Lower lobe of right lung (tissue), 2 donors: ENCODE results near the gene IMMT. TPM values are rescaled to one million over a fixed set of nuclear protein-coding genes. Genes with fewer than 3 reads are reported as not detected.

Source experiments
- ATAC-seq, 2 donors: fragments of 200-7000 bp; cut with Tn5 transposase; one replicate each; pipeline ENCODE4 v1.9.1; 2020 to 2022; ENCODE audit warnings: mild to moderate bottlenecking in 2 of 2, moderate library complexity in 2 of 2
- DNase-seq: peaks from one replicate; pipeline ENCODE4 v3.0.0-alpha.2; 2020
- H3K27ac ChIP-seq: fragments of 200-600 bp; one replicate; pipeline ENCODE4 v1.8.0; 2022
- H3K27me3 ChIP-seq: fragments of 200-600 bp; one replicate; pipeline ENCODE4 v1.8.0; 2022; ENCODE audit warnings: low read depth
- H3K36me3 ChIP-seq: fragments of 200-600 bp; one replicate; pipeline ENCODE4 v1.8.0; 2022; ENCODE audit warnings: mild to moderate bottlenecking
- H3K4me1 ChIP-seq: fragments of 200-600 bp; one replicate; pipeline ENCODE4 v1.8.0; 2022
- H3K4me3 ChIP-seq: fragments of 200-600 bp; one replicate; pipeline ENCODE4 v1.8.0; 2022; ENCODE audit warnings: mild to moderate bottlenecking
- H3K9me3 ChIP-seq: fragments of 200-600 bp; one replicate; pipeline ENCODE4 v1.8.0; 2022
- CTCF ChIP-seq: fragments of 200-600 bp; IDR thresholded peaks from one replicate; pipeline ENCODE4 v1.8.0; 2022; ENCODE audit warnings: antibody characterized with exemption, mild to moderate bottlenecking
- intact Hi-C: fragments of 100-400 bp; cut with DNase I; formaldehyde crosslinking; loops from one replicate; pipeline ENCODE4 v1.11.0; 2022
- total RNA-seq: library from RNA; stranded (reverse); fragmentation: NEBNext Ultra II Directional; extraction: Animal tissue kit (Norgen Biotek cat#: 25700); gene quantifications from one replicate; pipeline ENCODE4 v1.2.1, GENCODE V29; 2021
- donor health status: DM: no; HTN: yes; CAD: no; lungs with severe emphysema.

IMMT gene
- total RNA-seq, 1 donor from 2014 or later = 58.0 TPM

GRCh38 chr2:86221066-86221684 is 25.9 kb upstream of the IMMT start:
- peak; percentile 77 for TF ChIP-seq CTCF
- peak overlapping the region; percentile 11 for H3K27ac ChIP-seq
- no peaks in the 10 kb centered on the region for H3K9me3 ChIP-seq
- H3K36me3 ChIP-seq = no peaks in the 10 kb centered on the region
- ATAC-seq (peak; percentile 45 to 79), DNase-seq (no peak)
- H3K27me3 ChIP-seq = peaks cover 6% of the 10 kb centered on the region
- intact Hi-C loops = no loop called here
- peaks cover 38% of the 10 kb centered on the region for H3K4me1 ChIP-seq
- H3K4me3 ChIP-seq = no peak overlapping the region

- DNase-seq = no peak
- Histone ChIP-seq H3K4me3 (no peak overlapping the region), H3K27me3 (peaks cover 6% of the 10 kb centered on the region), H3K36me3 (no peaks in the 10 kb centered on the region), H3K9me3 (no peaks in the 10 kb centered on the region), H3K4me1 (peaks cover 29% of the 10 kb centered on the region), H3K27ac (no peak overlapping the region)
- no peak for TF ChIP-seq CTCF
- intact Hi-C loops = loop anchor here (10.0 kb wide), 1 partner anchor 145 kb away; no protein-coding TSS in a partner anchor
- no peak for ATAC-seq
Observed at GRCh38 chr2:86219896-86220295, 24.6 kb upstream of the IMMT start.

GRCh38 chr2:86218124-86218523 is 22.9 kb upstream of the IMMT start:
- peaks cover 25% of the 10 kb centered on the region for H3K4me1 ChIP-seq
- DNase-seq (no peak), ATAC-seq (no peak)
- peaks cover 6% of the 10 kb centered on the region for H3K27me3 ChIP-seq
- H3K4me3 ChIP-seq = no peak overlapping the region
- intact Hi-C loops = loop anchor here (10.0 kb wide), 1 partner anchor 147 kb away; no protein-coding TSS in a partner anchor
- no peaks in the 10 kb centered on the region for H3K9me3 ChIP-seq
- H3K36me3 ChIP-seq = peaks cover 8% of the 10 kb centered on the region
- no peak for TF ChIP-seq CTCF
- no peak overlapping the region for H3K27ac ChIP-seq

DNA sequence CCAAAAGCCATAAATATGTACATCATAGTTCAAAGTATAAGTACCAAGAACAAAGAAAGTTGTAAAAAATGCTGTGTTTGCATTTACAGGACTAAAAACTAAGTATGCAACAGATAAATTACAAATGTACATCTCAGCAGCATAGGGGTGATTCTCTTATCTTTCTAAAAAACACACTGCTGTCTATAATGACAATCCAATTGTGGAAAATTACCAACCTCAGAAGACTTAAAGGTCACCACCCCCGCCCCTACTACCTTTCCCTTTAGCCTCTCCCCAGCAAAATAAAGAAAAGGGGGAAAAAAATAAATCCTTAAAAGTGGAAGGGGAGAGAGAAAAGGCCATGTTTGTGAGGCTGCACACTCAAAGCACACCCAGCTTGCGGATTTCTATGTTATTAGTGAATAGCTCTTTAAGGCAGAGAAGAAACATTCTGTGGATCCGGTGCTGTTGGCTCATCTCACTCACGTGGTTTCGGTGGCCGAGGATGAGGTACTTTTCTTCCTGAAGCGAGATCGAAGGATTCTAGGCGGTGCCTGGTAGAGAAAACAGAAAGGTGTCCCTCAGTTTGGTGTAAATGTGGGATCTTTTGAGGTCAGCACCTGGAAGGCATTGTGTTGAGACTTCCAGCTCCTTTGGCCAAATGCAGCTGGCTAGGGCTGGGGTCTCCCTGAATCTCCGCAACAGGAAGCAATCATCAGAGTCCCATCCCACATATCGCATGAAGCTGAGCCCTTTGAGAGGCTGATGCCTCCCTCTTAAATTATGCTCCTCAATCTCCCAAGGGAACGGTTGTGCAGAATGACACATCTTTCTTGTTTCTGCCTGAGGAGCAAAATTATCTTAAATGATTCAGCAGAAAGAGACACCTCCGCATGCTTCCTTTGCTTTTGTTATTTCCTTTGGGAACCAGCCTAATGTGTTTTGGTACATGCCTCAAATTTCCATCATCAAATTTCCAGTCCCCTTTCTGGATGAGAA is 21.6 kb upstream of the IMMT start:
- no peak for DNase-seq
- peaks cover 17% of the 10 kb centered on the region for H3K36me3 ChIP-seq
- intact Hi-C loops = loop anchor here (10.0 kb wide), 1 partner anchor 148 kb away; no protein-coding TSS in a partner anchor
- peaks cover 6% of the 10 kb centered on the region for H3K27me3 ChIP-seq
- H3K9me3 ChIP-seq = no peaks in the 10 kb centered on the region
- H3K27ac ChIP-seq = no peak overlapping the region
- H3K4me3 ChIP-seq = no peak overlapping the region
- H3K4me1 ChIP-seq = peaks cover 19% of the 10 kb centered on the region
- TF ChIP-seq CTCF = no peak
- ATAC-seq = no peak

GRCh38 chr2:86214503-86214832 is 19.2 kb upstream of the IMMT start:
- H3K4me3 ChIP-seq = no peak overlapping the region
- DNase-seq (no peak), ATAC-seq (no peak)
- H3K9me3 ChIP-seq = no peaks in the 10 kb centered on the region
- H3K36me3 ChIP-seq = peaks cover 41% of the 10 kb centered on the region
- TF ChIP-seq CTCF = no peak
- H3K27ac ChIP-seq = no peak overlapping the region
- intact Hi-C loops = loop anchor here (10.0 kb wide), 1 partner anchor 150 kb away; no protein-coding TSS in a partner anchor
- H3K4me1 ChIP-seq = peaks cover 14% of the 10 kb centered on the region
- peaks cover 6% of the 10 kb centered on the region for H3K27me3 ChIP-seq
